AG09319 (cell line): ENCODE results near the gene OR11A1.

Experiments used
- DNase-seq: peaks from one replicate; pipeline ENCODE4 v3.0.0-alpha.2; 2010; ENCODE audit warnings: low read depth; ENCODE audit errors: extremely low read depth
- CTCF ChIP-seq: IDR thresholded peaks from 2 replicates; pipeline ENCODE4 v1.5.1; 2011; ENCODE audit warnings: low read depth, mild to moderate bottlenecking, inconsistent platforms, low read length, moderate library complexity

OR11A1 gene

GRCh38 chr6:29500594-29500993 is 43.7 kb upstream of the OR11A1 start:
- no peak for DNase-seq
- TF ChIP-seq CTCF = no peak

- no peak for DNase-seq
- TF ChIP-seq CTCF = no peak
Measured at GRCh38 chr6:29499704-29500103, 42.8 kb upstream of the OR11A1 start.

DNA sequence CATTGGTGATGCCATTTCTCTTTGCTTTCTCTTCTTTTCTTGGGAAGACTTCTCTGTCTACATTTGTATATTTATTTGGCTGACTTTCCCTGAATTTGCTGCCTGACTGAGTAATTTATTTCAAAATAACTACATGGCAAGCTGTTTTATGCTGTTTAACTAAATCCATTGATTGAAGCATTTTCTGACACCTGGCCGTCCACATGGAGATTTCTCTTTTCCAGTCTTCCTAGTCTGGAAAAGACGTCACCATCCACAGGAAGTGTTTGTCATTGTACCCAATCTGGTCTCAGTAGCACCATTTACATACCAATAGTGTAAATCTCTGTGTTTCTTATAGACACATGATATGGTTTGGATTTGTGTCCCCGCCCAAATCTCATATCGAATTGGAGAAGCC is 40.1 kb upstream of the OR11A1 start:
- TF ChIP-seq CTCF = no peak
- DNase-seq = no peak

- TF ChIP-seq CTCF = no peak
- no peak for DNase-seq
Measured at GRCh38 chr6:29495571-29495970, 38.7 kb upstream of the OR11A1 start.

DNA sequence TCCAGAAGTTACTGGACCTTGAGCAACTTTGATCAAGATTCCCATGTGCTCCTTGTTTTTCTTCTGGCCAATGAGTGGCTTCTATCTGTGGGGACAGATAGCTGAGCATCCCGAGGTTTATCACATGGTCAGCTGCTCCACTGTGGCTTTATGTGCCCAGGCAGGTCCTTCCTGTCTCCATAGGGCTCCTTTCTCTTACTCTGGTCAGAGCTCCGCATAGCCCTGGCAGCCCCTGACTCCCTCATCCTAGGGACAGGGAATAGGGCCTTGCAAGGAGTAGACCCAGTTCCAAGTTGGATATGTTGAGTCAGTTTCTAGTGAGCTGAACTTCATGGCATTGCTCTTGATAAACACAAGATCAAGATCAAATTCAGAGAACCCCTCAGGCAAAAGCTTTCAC is 37.3 kb upstream of the OR11A1 start:
- no peak for TF ChIP-seq CTCF
- no peak for DNase-seq

GRCh38 chr6:29493261-29493660 is 36.4 kb upstream of the OR11A1 start:
- TF ChIP-seq CTCF = no peak
- no peak for DNase-seq

DNA sequence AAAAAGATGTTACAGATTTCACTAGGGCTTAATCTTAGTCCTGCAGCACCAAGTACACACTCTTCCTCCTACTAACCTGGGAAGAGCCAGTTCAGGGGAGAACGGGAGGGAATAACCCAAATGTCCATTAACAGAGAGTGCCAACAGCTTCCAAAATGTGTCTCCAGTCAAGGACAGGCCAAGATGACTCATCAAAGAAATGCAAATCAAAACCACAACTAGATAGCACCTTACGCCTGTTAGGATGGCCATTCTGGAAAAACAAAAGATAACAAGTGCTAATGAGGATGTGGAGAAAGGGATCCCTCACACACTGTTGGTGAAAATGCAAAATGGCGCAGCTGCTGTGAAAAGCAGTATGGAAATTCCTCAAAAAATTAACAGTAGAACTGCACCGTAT is 34.7 kb upstream of the OR11A1 start:
- no peak for DNase-seq
- TF ChIP-seq CTCF = no peak
